Ovary (tissue), 3 donors: ENCODE results near the gene ADAM12.

Source experiments
- EP300 ChIP-seq: sonication (generic); formaldehyde crosslinking; IDR thresholded peaks from one replicate; pipeline ENCODE4 v1.6.1; 2017; ENCODE audit warnings: antibody characterized with exemption
- POLR2A ChIP-seq: fragments of 450-650 bp; IDR thresholded peaks from one replicate; pipeline ENCODE4 v1.6.1; 2017; ENCODE audit warnings: antibody characterized with exemption, mild to moderate bottlenecking, moderate library complexity
- TF ChIP-seq, protein P1 (sequence below), 3 donors: fragments of 450-650 bp in 2 of 3; fragments of 200-600 bp in 1 of 3; IDR thresholded peaks; one replicate each; pipeline versions ENCODE4 v1.5.1 to v1.8.0; 2016 to 2022; ENCODE audit warnings: antibody characterized with exemption in 3 of 3, mild to moderate bottlenecking in 1 of 3
- donor health status: DM: no; HTN: no; CAD: no.

DNA sequence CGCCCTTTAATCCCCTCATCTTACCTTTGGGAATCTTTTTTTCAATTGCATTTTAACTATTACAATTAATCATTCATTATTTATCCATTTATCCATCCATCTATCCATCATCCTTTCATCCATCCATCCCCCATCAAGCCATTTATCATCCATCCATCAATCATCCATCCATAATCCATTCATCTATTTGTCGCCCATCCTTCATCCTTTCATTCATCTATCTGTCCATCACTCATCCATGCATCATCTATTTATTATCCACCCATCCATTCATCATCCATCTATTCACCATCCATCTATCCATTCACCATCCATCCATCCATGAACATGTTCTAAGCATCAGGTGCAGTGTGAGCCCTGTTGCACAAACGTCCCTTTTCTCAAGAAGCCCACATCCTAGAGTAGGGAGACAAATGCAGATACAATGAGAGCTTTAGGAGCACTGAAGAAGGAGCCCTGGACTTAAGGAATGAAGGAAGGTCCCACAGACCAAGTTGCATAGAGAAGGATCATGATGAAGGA, 199.5 kb downstream of the ADAM12 start:
- TF ChIP-seq EP300 = no peak
- no peak for TF ChIP-seq POLR2A
- TF ChIP-seq, protein P1, sequence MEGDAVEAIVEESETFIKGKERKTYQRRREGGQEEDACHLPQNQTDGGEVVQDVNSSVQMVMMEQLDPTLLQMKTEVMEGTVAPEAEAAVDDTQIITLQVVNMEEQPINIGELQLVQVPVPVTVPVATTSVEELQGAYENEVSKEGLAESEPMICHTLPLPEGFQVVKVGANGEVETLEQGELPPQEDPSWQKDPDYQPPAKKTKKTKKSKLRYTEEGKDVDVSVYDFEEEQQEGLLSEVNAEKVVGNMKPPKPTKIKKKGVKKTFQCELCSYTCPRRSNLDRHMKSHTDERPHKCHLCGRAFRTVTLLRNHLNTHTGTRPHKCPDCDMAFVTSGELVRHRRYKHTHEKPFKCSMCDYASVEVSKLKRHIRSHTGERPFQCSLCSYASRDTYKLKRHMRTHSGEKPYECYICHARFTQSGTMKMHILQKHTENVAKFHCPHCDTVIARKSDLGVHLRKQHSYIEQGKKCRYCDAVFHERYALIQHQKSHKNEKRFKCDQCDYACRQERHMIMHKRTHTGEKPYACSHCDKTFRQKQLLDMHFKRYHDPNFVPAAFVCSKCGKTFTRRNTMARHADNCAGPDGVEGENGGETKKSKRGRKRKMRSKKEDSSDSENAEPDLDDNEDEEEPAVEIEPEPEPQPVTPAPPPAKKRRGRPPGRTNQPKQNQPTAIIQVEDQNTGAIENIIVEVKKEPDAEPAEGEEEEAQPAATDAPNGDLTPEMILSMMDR (IDR thresholded peaks at IDR 0.05) = no peak
